PC-9 (cell line): ENCODE results near the gene SLC4A1.

Experiments used
- EZH2 ChIP-seq: fragments of 200-600 bp; sonication (generic); IDR thresholded peaks from 2 replicates; pipeline ENCODE4 v1.8.0; 2017; ENCODE audit warnings: antibody characterized with exemption, low read depth
- TF ChIP-seq, protein P1 (sequence below): fragments of 200-600 bp; sonication (generic); conservative IDR thresholded peaks from 2 replicates; pipeline ENCODE4 v1.6.1; 2017; ENCODE audit warnings: mixed run types, antibody characterized with exemption, mild to moderate bottlenecking, moderate library complexity

GRCh38 chr17:44287651-44288050 is 19.7 kb upstream of the SLC4A1 start:
- TF ChIP-seq, protein P1, sequence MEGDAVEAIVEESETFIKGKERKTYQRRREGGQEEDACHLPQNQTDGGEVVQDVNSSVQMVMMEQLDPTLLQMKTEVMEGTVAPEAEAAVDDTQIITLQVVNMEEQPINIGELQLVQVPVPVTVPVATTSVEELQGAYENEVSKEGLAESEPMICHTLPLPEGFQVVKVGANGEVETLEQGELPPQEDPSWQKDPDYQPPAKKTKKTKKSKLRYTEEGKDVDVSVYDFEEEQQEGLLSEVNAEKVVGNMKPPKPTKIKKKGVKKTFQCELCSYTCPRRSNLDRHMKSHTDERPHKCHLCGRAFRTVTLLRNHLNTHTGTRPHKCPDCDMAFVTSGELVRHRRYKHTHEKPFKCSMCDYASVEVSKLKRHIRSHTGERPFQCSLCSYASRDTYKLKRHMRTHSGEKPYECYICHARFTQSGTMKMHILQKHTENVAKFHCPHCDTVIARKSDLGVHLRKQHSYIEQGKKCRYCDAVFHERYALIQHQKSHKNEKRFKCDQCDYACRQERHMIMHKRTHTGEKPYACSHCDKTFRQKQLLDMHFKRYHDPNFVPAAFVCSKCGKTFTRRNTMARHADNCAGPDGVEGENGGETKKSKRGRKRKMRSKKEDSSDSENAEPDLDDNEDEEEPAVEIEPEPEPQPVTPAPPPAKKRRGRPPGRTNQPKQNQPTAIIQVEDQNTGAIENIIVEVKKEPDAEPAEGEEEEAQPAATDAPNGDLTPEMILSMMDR, result no peak
- no peak for TF ChIP-seq EZH2
